ENCODE data around the gene UNC80. TPM values are rescaled to one million over a fixed set of nuclear protein-coding genes. Genes with fewer than 3 reads are reported as not detected.
A peak's percentile ranks its signal among the peaks of the same experiment; 100 is the strongest.

The UNC80 gene
- total RNA-seq, 1 donor: not detected

GRCh38 chr2:209965723-209966122, 194.1 kb downstream of the UNC80 start:
- no peak for TF ChIP-seq CTCF (IDR thresholded peaks at IDR 0.05; ENCODE audit: insufficient read depth, low read length)
- DNase-seq (ENCODE audit: low read depth): no peak
- H3K4me3 ChIP-seq (ENCODE audit: low read depth, low read length): no peak overlapping the region

- no peak for TF ChIP-seq CTCF (IDR thresholded peaks at IDR 0.05; ENCODE audit: insufficient read depth, low read length)
- H3K4me3 ChIP-seq (ENCODE audit: low read depth, low read length): no peak overlapping the region
- no peak for DNase-seq (ENCODE audit: low read depth)
Measured at GRCh38 chr2:209969692-209970091, 198.1 kb downstream of the UNC80 start.

- no peak for DNase-seq (ENCODE audit: low read depth)
- H3K4me3 ChIP-seq (ENCODE audit: low read depth, low read length): no peak overlapping the region
- no peak for TF ChIP-seq CTCF (IDR thresholded peaks at IDR 0.05; ENCODE audit: insufficient read depth, low read length)
Measured at GRCh38 chr2:209970271-209970670, 198.6 kb downstream of the UNC80 start.

GRCh38 chr2:209970711-209971110, 199.1 kb downstream of the UNC80 start:
- no peak for TF ChIP-seq CTCF (IDR thresholded peaks at IDR 0.05; ENCODE audit: insufficient read depth, low read length)
- H3K4me3 ChIP-seq (ENCODE audit: low read depth, low read length): no peak overlapping the region
- DNase-seq (ENCODE audit: low read depth): no peak

GRCh38 chr2:209973328-209973727, 201.7 kb downstream of the UNC80 start:
- no peak for DNase-seq (ENCODE audit: low read depth)
- TF ChIP-seq CTCF (IDR thresholded peaks at IDR 0.05; ENCODE audit: insufficient read depth, low read length): no peak
- H3K4me3 ChIP-seq (ENCODE audit: low read depth, low read length): no peak overlapping the region

- TF ChIP-seq CTCF (IDR thresholded peaks at IDR 0.05; ENCODE audit: insufficient read depth, low read length): no peak
- no peak overlapping the region for H3K4me3 ChIP-seq (ENCODE audit: low read depth, low read length)
- DNase-seq (ENCODE audit: low read depth): peak; percentile 2
Measured at GRCh38 chr2:209974576-209974975, 202.9 kb downstream of the UNC80 start.

GRCh38 chr2:209976698-209977385, 205.2 kb downstream of the UNC80 start:
- H3K4me3 ChIP-seq (ENCODE audit: low read depth, low read length): no peak overlapping the region
- no peak for TF ChIP-seq CTCF (IDR thresholded peaks at IDR 0.05; ENCODE audit: insufficient read depth, low read length)
- DNase-seq (ENCODE audit: low read depth): no peak

Measured in fibroblast of the aortic adventitia (primary cell).